Fibroblast of peridontal ligament (primary cell): Measurements from ENCODE around the gene ZNF467.

ENCODE experiments used
- DNase-seq: peaks from one replicate; pipeline ENCODE4 v3.0.0-alpha.2; 2010; ENCODE audit errors: extremely low read depth

Gene ZNF467

GRCh38 chr7:149748076-149748874 lies 25.1 kb downstream of the ZNF467 start:
- DNase-seq: no peak

GRCh38 chr7:149743476-149744255 lies 29.7 kb downstream of the ZNF467 start:
- no peak for DNase-seq

- DNase-seq: peak; percentile 58
Measured at GRCh38 chr7:149742075-149742701, 31.2 kb downstream of the ZNF467 start.

- DNase-seq: peak; percentile 27
Measured at GRCh38 chr7:149741629-149742028, 31.8 kb downstream of the ZNF467 start.

GRCh38 chr7:149736478-149737360 lies 36.7 kb downstream of the ZNF467 start:
- DNase-seq: no peak

GRCh38 chr7:149735779-149736477 lies 37.5 kb downstream of the ZNF467 start:
- DNase-seq: no peak

- DNase-seq: no peak
Measured at GRCh38 chr7:149735181-149735602, 38.2 kb downstream of the ZNF467 start.

GRCh38 chr7:149734791-149735075 lies 38.7 kb downstream of the ZNF467 start:
- DNase-seq: no peak

GRCh38 chr7:149733924-149734790 lies 39.2 kb downstream of the ZNF467 start:
- no peak for DNase-seq

GRCh38 chr7:149733131-149733923 lies 40.1 kb downstream of the ZNF467 start:
- DNase-seq: no peak

GRCh38 chr7:149732611-149733010 lies 40.8 kb downstream of the ZNF467 start:
- DNase-seq: no peak

GRCh38 chr7:149732111-149732561 lies 41.3 kb downstream of the ZNF467 start:
- no peak for DNase-seq

GRCh38 chr7:149731207-149731955 lies 42.0 kb downstream of the ZNF467 start:
- DNase-seq: no peak

GRCh38 chr7:149729983-149730801 lies 43.2 kb downstream of the ZNF467 start:
- DNase-seq: no peak

- no peak for DNase-seq
Measured at GRCh38 chr7:149729586-149729982, 43.8 kb downstream of the ZNF467 start.

GRCh38 chr7:149728491-149729375 lies 44.7 kb downstream of the ZNF467 start:
- no peak for DNase-seq
